ENCODE measurements around the gene PDE10A. TPM values are rescaled to one million over a fixed set of nuclear protein-coding genes. Genes with fewer than 3 reads are reported as not detected.

PDE10A gene
- total and polyA plus RNA-seq, 2 of the 4 experiments (the other 2 are of a cell fraction): 3.4 to 12.4 TPM

GRCh38 chr6:165579151-165579550, 83.9 kb downstream of the PDE10A start:
- H2AFZ ChIP-seq (replicated peaks; ENCODE audit: low read length, poor library complexity): no peak overlapping the region
- peaks cover 6% of the 10 kb centered on the region; the same call in 1 of the 2 replicates for H3K9me1 ChIP-seq (ENCODE audit: insufficient read depth, low read length)
- intact Hi-C loops (cut with micrococcal nuclease) (no loop called here), dilution Hi-C loops (cut with HindIII; ENCODE audit: low sequenced_read_pairs, unreplicated experiment) (no loop called here), in situ Hi-C loops (cut with MboI; ENCODE audit: low sequenced_read_pairs) (no loop called here)
- no peaks in the 10 kb centered on the region for H3K9me3 ChIP-seq (ENCODE audit: control insufficient read depth, insufficient read depth, low read length)
- H4K5ac ChIP-seq (ENCODE audit: low read depth, low read length): no peak overlapping the region
- ChIA-PET POLR2A (ENCODE audit: unreplicated experiment) (no interaction called here), CTCF (interaction anchor here (1.0 kb wide), 1 partner anchor 57 kb away, joined by 4 read pairs; no protein-coding TSS in a partner anchor)
- no peak overlapping the region for H3K4me3 ChIP-seq (ENCODE audit: insufficient read depth, low read depth, low read length)
- peaks cover 34 to 47% of the 10 kb centered on the region in 2 experiments for H3K79me1 ChIP-seq (ENCODE audit: low read depth in 1 of 2, low read length in 2 of 2)
- no peak overlapping the region for H3K4me2 ChIP-seq (ENCODE audit: low read depth, low read length)
- no peak overlapping the region for H2BK5ac ChIP-seq (ENCODE audit: low read depth, low read length, poor library complexity, severe bottlenecking)
- H3K18ac ChIP-seq (ENCODE audit: low read depth, low read length): no peak overlapping the region; the same call in 1 of the 2 replicates
- H3K9ac ChIP-seq (ENCODE audit: low read depth, low read length): no peak overlapping the region
- no peak overlapping the region for H4K91ac ChIP-seq (ENCODE audit: insufficient read depth, low read depth, low read length)
- no peak overlapping the region for H3K4ac ChIP-seq (ENCODE audit: low read depth, low read length)
- no peak overlapping the region for H4K8ac ChIP-seq (ENCODE audit: low read depth in 2 of 2, low read length in 2 of 2)
- no peaks in the 10 kb centered on the region for H3K27me3 ChIP-seq (ENCODE audit: control insufficient read depth, insufficient read depth, low read length)
- H3K27ac ChIP-seq (ENCODE audit: insufficient read depth, low read length): no peak overlapping the region
- peaks cover 7% of the 10 kb centered on the region; the same call in 1 of the 2 replicates for H4K20me1 ChIP-seq (ENCODE audit: insufficient read depth, low read length)
- no peak for TF ChIP-seq MXI1 (IDR thresholded peaks at IDR 0.05; ENCODE audit: borderline replicate concordance, low read depth, low read length)
- no peak for TF ChIP-seq BHLHE40 (IDR thresholded peaks at IDR 0.05; ENCODE audit: low read depth, low read length)
- TF ChIP-seq MAFK (IDR thresholded peaks at IDR 0.05; ENCODE audit: low read depth, low read length): no peak
- no peak for TF ChIP-seq NFE2L2 (IDR thresholded peaks at IDR 0.05; ENCODE audit: low read depth, low read length)
- no peaks in the 10 kb centered on the region for H3K36me3 ChIP-seq (ENCODE audit: control insufficient read depth, insufficient read depth, low read length)
- ATAC-seq (ENCODE audit: low read depth) (no peak), DNase-seq (no peak)
- H3K4me1 ChIP-seq (ENCODE audit: control insufficient read depth, insufficient read depth, low read length): peaks cover 17% of the 10 kb centered on the region
- BruUV-seq (replicated peaks): no TSS peak
- H3K14ac ChIP-seq (replicated peaks; ENCODE audit: low read depth, low read length): no peak overlapping the region
- H2BK120ac ChIP-seq (ENCODE audit: low read depth, low read length): no peak overlapping the region
- no peak overlapping the region for H2BK20ac ChIP-seq (ENCODE audit: low read depth, low read length)
- no peak overlapping the region for H2BK15ac ChIP-seq (ENCODE audit: low read depth, low read length)
- no peak overlapping the region for H2AK9ac ChIP-seq (replicated peaks; ENCODE audit: low read depth, low read length, poor library complexity)
- no peak overlapping the region for H2AK5ac ChIP-seq (ENCODE audit: low read depth, low read length)
- no peak overlapping the region for H3K56ac ChIP-seq (ENCODE audit: extremely low read depth, insufficient read depth, low read length)
- H3K23ac ChIP-seq (ENCODE audit: low read depth, low read length): no peak overlapping the region
